Nephron progenitor cell (in vitro differentiated cells): Measurements from ENCODE around the gene SMPD3.

Source experiments
- DNase-seq: peaks from one replicate; pipeline ENCODE4 v3.0.0; 2021
- H3K27ac Mint-ChIP-seq: 2 replicates; pipeline ENCODE4 v1.8.0; 2021; ENCODE audit warnings: mild to moderate bottlenecking, moderate library complexity, mixed read lengths
- H3K27me3 Mint-ChIP-seq: 2 replicates; pipeline ENCODE4 v1.8.0; 2021; ENCODE audit warnings: mild to moderate bottlenecking, low read depth, mixed read lengths; ENCODE audit not compliant: poor library complexity
- H3K36me3 Mint-ChIP-seq: 2 replicates; pipeline ENCODE4 v1.8.0; 2021; ENCODE audit warnings: low read depth, mixed read lengths
- H3K4me1 Mint-ChIP-seq: 2 replicates; pipeline ENCODE4 v1.8.0; 2021; ENCODE audit warnings: mixed read lengths
- H3K4me3 Mint-ChIP-seq: 2 replicates; pipeline ENCODE4 v1.8.0; 2021; ENCODE audit warnings: mild to moderate bottlenecking, moderate library complexity, mixed read lengths
- H3K9me3 Mint-ChIP-seq: 2 replicates; pipeline ENCODE4 v1.8.0; 2021; ENCODE audit warnings: mild to moderate bottlenecking, moderate library complexity, mixed read lengths
- TF ChIP-seq, protein P1 (sequence below): fragments of 200-600 bp; sonication (generic); IDR thresholded peaks from 2 replicates; pipeline ENCODE4 v1.5.0; 2021; ENCODE audit warnings: antibody characterized with exemption

The SMPD3 gene

DNA sequence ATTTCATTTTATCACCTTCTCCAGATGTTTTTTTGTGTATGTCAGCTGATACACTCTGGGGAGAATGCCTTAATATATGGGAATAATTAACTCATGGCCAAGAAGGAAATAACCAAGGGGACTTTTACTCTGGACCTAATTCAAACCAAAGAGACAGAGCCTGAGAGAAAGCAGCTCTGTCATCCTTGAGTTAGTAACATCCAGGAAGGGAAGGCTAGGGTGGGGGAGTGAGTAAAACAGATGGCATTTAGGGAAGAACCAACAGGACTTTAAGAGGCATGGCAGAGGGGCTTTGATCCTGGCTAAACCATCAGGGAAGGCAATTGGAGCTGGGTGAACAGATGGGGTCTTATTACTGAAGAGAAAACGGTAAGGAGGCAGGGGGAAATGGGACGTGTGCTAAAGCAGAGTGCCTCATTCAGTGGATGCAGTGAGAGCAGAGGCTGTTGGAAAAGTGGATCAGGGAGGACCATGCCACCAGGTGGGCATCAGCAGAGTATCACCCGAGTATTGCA, 2.5 kb upstream of the SMPD3 start:
- TF ChIP-seq, protein P1, sequence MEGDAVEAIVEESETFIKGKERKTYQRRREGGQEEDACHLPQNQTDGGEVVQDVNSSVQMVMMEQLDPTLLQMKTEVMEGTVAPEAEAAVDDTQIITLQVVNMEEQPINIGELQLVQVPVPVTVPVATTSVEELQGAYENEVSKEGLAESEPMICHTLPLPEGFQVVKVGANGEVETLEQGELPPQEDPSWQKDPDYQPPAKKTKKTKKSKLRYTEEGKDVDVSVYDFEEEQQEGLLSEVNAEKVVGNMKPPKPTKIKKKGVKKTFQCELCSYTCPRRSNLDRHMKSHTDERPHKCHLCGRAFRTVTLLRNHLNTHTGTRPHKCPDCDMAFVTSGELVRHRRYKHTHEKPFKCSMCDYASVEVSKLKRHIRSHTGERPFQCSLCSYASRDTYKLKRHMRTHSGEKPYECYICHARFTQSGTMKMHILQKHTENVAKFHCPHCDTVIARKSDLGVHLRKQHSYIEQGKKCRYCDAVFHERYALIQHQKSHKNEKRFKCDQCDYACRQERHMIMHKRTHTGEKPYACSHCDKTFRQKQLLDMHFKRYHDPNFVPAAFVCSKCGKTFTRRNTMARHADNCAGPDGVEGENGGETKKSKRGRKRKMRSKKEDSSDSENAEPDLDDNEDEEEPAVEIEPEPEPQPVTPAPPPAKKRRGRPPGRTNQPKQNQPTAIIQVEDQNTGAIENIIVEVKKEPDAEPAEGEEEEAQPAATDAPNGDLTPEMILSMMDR, result no peak
- Mint-ChIP-seq H3K4me3 (no peak overlapping the region), H3K27me3 (peaks cover 26% of the 10 kb centered on the region), H3K27ac (peak overlapping the region; percentile 79), H3K4me1 (peaks cover 35% of the 10 kb centered on the region), H3K9me3 (no peaks in the 10 kb centered on the region), H3K36me3 (no peaks in the 10 kb centered on the region)
- DNase-seq, result no peak

DNA sequence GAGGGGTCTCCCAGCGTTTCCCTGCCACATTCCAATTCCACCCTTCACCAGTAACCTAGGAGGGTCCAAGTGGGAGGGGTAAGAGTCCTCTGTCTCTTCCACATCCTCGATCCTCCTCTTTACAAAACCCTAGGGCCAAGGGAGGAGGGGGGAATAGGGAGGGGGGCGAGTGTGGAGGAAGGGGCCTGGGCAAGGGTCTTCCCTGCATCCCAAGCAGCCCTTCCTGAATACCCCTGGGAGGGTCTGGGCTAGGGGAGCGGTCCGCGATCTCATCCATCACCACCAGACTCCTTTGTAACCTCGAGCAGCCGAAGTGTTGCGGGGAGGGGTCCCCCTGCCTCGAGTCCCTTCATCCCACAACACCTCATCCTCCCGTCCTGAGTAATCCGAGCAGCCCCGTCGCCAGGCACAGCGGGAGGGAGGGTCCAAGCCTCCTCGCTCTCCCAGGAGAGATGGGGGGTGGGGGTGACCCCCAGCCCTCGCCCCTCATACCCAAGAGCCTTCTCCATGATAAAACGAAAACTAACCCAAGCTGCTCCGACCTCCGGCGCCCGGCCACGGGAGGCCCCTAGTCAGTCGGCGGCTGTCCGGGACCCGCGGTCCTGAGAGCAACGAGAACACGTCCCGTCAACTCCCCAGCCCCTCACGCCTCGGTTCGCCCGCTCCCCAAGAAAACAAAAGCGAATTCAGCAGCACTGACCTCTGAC, 502 bp downstream of the SMPD3 start:
- Mint-ChIP-seq H3K36me3 (no peaks in the 10 kb centered on the region), H3K4me1 (peaks cover 32% of the 10 kb centered on the region), H3K9me3 (no peaks in the 10 kb centered on the region), H3K27ac (peak overlapping the region; percentile 72), H3K27me3 (peaks cover 51% of the 10 kb centered on the region), H3K4me3 (peak overlapping the region; percentile 70)
- TF ChIP-seq, protein P1, result no peak
- DNase-seq, result no peak

DNA sequence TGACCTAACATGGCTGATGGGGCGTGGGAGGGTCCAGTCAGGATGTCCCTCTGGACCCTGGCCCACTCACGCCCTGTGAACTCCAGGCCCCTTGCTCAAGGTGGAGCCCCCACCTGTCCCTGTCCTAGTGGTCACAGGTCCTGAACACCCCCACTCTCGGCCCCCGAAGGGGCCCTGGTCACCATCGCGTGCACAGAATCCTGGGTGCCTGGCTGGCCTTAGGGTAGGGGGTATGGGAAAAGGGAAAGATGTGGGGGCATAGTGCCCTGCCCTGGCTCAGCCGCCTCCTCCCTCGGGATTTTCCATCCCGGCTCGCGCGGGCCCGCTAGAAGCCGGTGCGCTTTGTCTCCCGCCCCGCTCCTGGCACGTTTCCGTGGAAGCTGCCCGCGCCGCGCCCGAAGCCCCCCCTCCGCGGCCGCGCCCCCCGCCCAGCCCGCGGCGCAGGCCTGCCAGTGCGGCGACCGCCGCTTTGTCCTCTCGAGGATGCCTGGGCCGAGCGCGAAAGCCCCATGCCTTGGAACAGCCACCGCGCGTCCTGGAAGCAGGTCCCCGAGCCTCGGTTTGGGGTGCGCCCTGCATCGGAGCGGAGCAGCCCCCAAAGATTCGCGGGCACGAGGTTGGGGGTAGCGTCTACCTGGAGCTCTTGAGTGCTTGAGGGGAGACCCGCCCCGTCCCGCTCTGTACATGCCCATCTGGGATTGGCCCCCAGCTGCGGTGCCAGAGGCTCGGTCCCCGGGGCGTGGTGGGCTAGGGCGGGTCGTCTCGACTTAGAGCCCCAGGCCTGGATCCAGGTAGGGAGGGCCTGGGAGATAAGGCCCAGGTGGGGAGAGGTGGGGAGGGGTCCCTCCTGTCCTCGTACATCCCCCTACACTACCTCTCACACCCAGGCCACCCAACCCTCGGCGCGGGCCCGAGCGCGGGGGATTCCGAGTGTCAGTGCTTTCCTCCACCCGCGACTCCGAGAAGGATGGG, 1.3 kb downstream of the SMPD3 start:
- Mint-ChIP-seq H3K36me3 (no peaks in the 10 kb centered on the region), H3K27me3 (peaks cover 59% of the 10 kb centered on the region), H3K4me1 (peaks cover 32% of the 10 kb centered on the region), H3K4me3 (peak overlapping the region; percentile 70), H3K27ac (no peak overlapping the region), H3K9me3 (no peaks in the 10 kb centered on the region)
- DNase-seq, result peak; percentile 31
- TF ChIP-seq, protein P1, result no peak

DNA sequence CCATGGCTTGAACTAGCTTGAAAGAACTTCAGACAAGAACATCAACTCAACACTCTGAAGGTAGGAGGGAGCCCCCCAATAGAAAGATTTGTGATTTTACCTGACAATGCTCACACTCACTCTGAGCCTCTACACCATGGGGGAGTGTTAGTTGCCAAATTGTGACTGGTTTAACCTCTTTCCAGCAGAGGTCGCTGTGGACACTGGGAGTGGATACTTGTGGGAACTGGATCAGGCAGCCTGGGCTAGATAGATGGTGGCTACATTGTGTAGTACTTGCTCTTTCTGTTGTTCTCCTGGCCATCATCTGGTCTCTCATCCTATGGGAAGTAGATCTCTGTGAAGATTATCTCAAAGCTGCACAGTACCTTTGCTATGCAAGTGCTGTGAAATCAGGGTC, 2.9 kb downstream of the SMPD3 start:
- no peaks in the 10 kb centered on the region for H3K9me3 Mint-ChIP-seq
- DNase-seq, result peak; percentile 71
- H3K36me3 Mint-ChIP-seq, result no peaks in the 10 kb centered on the region

DNA sequence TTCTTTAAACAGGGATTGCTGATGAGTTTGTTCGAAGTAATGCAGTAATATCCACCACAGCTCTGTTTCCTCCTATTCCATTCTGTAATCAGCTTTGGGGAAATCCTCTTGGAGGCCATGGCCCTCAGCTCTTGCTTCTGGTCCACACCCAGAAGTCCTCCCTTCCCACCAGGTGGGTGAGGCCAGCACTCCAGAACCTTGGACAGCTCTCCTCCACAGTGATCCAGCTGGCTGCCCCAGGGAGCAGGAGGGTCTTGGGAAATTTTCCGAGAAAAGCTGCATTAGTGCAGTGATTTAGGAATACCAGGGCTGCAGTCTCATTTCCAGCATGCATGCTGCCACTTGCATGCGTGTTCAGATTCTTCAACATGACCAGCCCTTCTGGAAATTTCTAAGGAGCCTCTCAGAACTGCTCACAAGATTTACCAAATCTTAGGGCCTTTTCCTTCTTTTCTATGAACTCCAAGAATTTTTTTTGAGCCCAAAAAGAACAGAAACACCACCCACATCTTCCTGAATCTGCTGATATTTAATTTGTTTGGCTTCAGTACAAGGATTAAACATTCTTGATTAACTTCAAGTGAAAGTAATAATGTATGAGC, 4.2 kb downstream of the SMPD3 start:
- Mint-ChIP-seq H3K27ac (no peak overlapping the region), H3K27me3 (peaks cover 81% of the 10 kb centered on the region), H3K9me3 (no peaks in the 10 kb centered on the region), H3K4me1 (peaks cover 14% of the 10 kb centered on the region), H3K4me3 (no peak overlapping the region), H3K36me3 (no peaks in the 10 kb centered on the region)
- TF ChIP-seq, protein P1, result no peak
- DNase-seq, result peak; percentile 87

More for the DNA sequence above, 2.9 kb downstream of the SMPD3 start:
- Mint-ChIP-seq H3K27me3 (peaks cover 68% of the 10 kb centered on the region), H3K4me3 (no peak overlapping the region), H3K4me1 (peaks cover 24% of the 10 kb centered on the region), H3K27ac (no peak overlapping the region)
- TF ChIP-seq, protein P1, result peak; percentile 68
